Measurements from ENCODE around the gene PCBP4.
"Not testable (repeated sequence)": the region's sequence is repeated elsewhere in the genome, so short reads cannot be mapped to it uniquely, and the experiment has no call there.

PCBP4 gene

GRCh38 chr3:51938780-51939425 lies 28.4 kb downstream of the PCBP4 start:
- DNase-seq (ENCODE audit: low spot score) = no peak

GRCh38 chr3:51937611-51938450 lies 29.4 kb downstream of the PCBP4 start:
- no peak for DNase-seq (ENCODE audit: low spot score)

GRCh38 chr3:51937014-51937413 lies 30.2 kb downstream of the PCBP4 start:
- no peak for DNase-seq (ENCODE audit: low spot score)

- no peak for DNase-seq (ENCODE audit: low spot score)
Observed at GRCh38 chr3:51935886-51936755, 31.1 kb downstream of the PCBP4 start.

- no peak for DNase-seq (ENCODE audit: low spot score)
Observed at GRCh38 chr3:51934991-51935885, 32.0 kb downstream of the PCBP4 start.

- no peak for DNase-seq (ENCODE audit: low spot score)
Observed at GRCh38 chr3:51934139-51934850, 33.0 kb downstream of the PCBP4 start.

- DNase-seq (ENCODE audit: low spot score) = no peak
Observed at GRCh38 chr3:51933471-51934138, 33.6 kb downstream of the PCBP4 start.

GRCh38 chr3:51932471-51933370 lies 34.5 kb downstream of the PCBP4 start:
- DNase-seq (ENCODE audit: low spot score) = no peak

- DNase-seq (ENCODE audit: low spot score) = no peak
Observed at GRCh38 chr3:51931756-51932155, 35.5 kb downstream of the PCBP4 start.

GRCh38 chr3:51930439-51930838 lies 36.8 kb downstream of the PCBP4 start:
- DNase-seq (ENCODE audit: low spot score) = no peak

- no peak for DNase-seq (ENCODE audit: low spot score)
Observed at GRCh38 chr3:51929420-51930003, 37.7 kb downstream of the PCBP4 start.

- DNase-seq (ENCODE audit: low spot score) = not testable (repeated sequence)
Observed at GRCh38 chr3:51928981-51929380, 38.3 kb downstream of the PCBP4 start.

- DNase-seq (ENCODE audit: low spot score) = no peak
Observed at GRCh38 chr3:51928438-51928837, 38.8 kb downstream of the PCBP4 start.

- no peak for DNase-seq (ENCODE audit: low spot score)
Observed at GRCh38 chr3:51927061-51927977, 39.9 kb downstream of the PCBP4 start.

GRCh38 chr3:51921081-51921578 lies 46.1 kb downstream of the PCBP4 start:
- DNase-seq (ENCODE audit: low spot score) = no peak

- DNase-seq (ENCODE audit: low spot score) = no peak
Observed at GRCh38 chr3:51916418-51916817, 50.8 kb downstream of the PCBP4 start.

GRCh38 chr3:51908026-51908425 lies 59.2 kb downstream of the PCBP4 start:
- no peak for DNase-seq (ENCODE audit: low spot score)
